ENCODE measurements around the gene NUAK2.

NUAK2 gene

DNA sequence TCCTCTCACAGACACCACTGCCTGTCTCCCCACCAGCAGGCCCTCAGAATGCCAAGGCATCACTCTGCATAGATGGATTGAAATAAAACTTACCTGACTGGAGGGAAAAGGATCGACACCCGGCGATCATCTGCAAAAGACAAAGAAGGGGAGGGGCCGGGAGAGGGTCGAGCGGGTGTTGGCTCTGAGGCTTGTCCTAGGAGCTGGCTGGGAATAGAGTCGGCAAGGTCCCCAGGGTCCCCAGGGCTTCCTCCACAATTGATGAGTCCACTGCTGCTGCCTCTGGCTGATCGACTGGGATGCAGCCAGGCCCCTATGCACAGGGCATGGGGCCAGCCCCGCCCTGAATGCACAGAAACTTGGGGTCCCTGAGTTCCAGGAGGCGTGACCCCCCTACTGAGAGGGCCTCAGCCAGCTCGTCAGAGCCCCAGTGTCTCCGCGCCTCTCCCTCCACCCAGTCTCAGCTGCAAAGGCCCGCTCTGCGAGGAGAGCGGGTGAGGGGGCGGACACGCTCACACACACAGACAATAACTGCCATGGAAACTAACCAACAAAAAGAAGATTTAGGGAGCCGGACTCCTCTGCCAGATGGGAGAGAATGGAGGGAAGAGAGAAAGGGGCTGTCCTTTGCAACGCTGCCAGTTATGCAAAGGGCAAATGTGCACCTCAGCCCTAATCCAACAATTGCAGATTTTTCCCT lies 35.0 kb upstream of the NUAK2 start, which contains the start of gene KLHDC8A:
Gene KLHDC8A, minus strand, starts transcription at position 483 of the 700 bp plus-strand sequence. CDS start 13,318 bp downstream, outside the sequence.
- no peaks in the 10 kb centered on the region for H3K79me2 ChIP-seq (ENCODE audit: insufficient read depth, low read length)
- no peaks in the 10 kb centered on the region for H3K36me3 ChIP-seq (ENCODE audit: insufficient read depth, low read length)
- TF ChIP-seq, protein P1, sequence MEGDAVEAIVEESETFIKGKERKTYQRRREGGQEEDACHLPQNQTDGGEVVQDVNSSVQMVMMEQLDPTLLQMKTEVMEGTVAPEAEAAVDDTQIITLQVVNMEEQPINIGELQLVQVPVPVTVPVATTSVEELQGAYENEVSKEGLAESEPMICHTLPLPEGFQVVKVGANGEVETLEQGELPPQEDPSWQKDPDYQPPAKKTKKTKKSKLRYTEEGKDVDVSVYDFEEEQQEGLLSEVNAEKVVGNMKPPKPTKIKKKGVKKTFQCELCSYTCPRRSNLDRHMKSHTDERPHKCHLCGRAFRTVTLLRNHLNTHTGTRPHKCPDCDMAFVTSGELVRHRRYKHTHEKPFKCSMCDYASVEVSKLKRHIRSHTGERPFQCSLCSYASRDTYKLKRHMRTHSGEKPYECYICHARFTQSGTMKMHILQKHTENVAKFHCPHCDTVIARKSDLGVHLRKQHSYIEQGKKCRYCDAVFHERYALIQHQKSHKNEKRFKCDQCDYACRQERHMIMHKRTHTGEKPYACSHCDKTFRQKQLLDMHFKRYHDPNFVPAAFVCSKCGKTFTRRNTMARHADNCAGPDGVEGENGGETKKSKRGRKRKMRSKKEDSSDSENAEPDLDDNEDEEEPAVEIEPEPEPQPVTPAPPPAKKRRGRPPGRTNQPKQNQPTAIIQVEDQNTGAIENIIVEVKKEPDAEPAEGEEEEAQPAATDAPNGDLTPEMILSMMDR (IDR thresholded peaks at IDR 0.05; ENCODE audit: low read length), result no peak
- no peak for TF ChIP-seq EZH2 (IDR thresholded peaks at IDR 0.05; ENCODE audit: borderline replicate concordance, low read length)
- no peaks in the 10 kb centered on the region; the same call in 1 of the 2 replicates for H3K27me3 ChIP-seq (ENCODE audit: insufficient read depth, low read length)
- no peak within 1 kb of the TSS for H2AFZ ChIP-seq (ENCODE audit: low read length)
- no peaks in the 10 kb centered on the region for H4K20me1 ChIP-seq (ENCODE audit: insufficient read depth, low read length)
- no peak within 1 kb of the TSS for H3K4me2 ChIP-seq (ENCODE audit: low read length)
- no peak within 1 kb of the TSS for H3K4me3 ChIP-seq (ENCODE audit: low read depth, low read length, poor library complexity, severe bottlenecking)
- no peak within 1 kb of the TSS for H3K9ac ChIP-seq (ENCODE audit: low read length)
- H3K4me1 ChIP-seq (ENCODE audit: insufficient read depth, low read length, severe bottlenecking), result no peaks in the 10 kb centered on the region
- H3K9me3 ChIP-seq (ENCODE audit: low read length), result no peaks in the 10 kb centered on the region
- H3K9me2 ChIP-seq (ENCODE audit: low read depth, low read length), result no peaks in the 10 kb centered on the region
- no peaks in the 10 kb centered on the region for H3F3A ChIP-seq (ENCODE audit: insufficient read depth, low read length)
- no peak within 1 kb of the TSS for H3K27ac ChIP-seq (ENCODE audit: low read depth, low read length, poor library complexity, severe bottlenecking)

DNA sequence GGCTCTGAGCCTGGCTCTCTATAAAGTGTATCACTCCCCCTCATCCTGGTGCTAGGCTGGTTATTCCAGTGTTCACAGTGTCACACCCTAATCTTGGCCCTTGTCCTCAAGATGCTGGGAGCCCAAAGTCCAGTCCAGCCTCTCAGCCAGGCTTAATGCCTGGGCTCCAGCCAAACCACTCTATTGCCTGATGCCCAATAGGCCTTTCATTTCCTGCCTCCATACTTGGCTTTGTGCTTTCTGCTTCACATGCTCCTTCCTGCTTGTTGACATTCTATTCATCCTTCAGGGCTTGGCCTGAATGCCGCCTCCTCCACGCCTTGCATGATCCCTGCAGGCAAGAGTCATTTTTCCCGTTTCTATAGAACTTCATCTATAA lies 33.5 kb upstream of the NUAK2 start:
- H3F3A ChIP-seq (ENCODE audit: insufficient read depth, low read length), result no peaks in the 10 kb centered on the region
- no peak overlapping the region for H3K4me3 ChIP-seq (ENCODE audit: low read depth, low read length, poor library complexity, severe bottlenecking)
- H3K36me3 ChIP-seq (ENCODE audit: insufficient read depth, low read length), result no peaks in the 10 kb centered on the region
- peaks cover 5% of the 10 kb centered on the region; the same call in 1 of the 2 replicates for H3K27me3 ChIP-seq (ENCODE audit: insufficient read depth, low read length)
- H3K9ac ChIP-seq (ENCODE audit: low read length), result no peak overlapping the region
- H3K9me3 ChIP-seq (ENCODE audit: low read length), result no peaks in the 10 kb centered on the region
- no peaks in the 10 kb centered on the region for H3K4me1 ChIP-seq (ENCODE audit: insufficient read depth, low read length, severe bottlenecking)
- H4K20me1 ChIP-seq (ENCODE audit: insufficient read depth, low read length), result no peaks in the 10 kb centered on the region
- H3K27ac ChIP-seq (ENCODE audit: low read depth, low read length, poor library complexity, severe bottlenecking), result no peak overlapping the region
- H3K9me2 ChIP-seq (ENCODE audit: low read depth, low read length), result no peaks in the 10 kb centered on the region
- no peak overlapping the region for H2AFZ ChIP-seq (ENCODE audit: low read length)
- H3K4me2 ChIP-seq (ENCODE audit: low read length), result no peak overlapping the region
- no peak for TF ChIP-seq EZH2 (IDR thresholded peaks at IDR 0.05; ENCODE audit: borderline replicate concordance, low read length)
- TF ChIP-seq, protein P1 (IDR thresholded peaks at IDR 0.05; ENCODE audit: low read length), result no peak
- H3K79me2 ChIP-seq (ENCODE audit: insufficient read depth, low read length), result no peaks in the 10 kb centered on the region

DNA sequence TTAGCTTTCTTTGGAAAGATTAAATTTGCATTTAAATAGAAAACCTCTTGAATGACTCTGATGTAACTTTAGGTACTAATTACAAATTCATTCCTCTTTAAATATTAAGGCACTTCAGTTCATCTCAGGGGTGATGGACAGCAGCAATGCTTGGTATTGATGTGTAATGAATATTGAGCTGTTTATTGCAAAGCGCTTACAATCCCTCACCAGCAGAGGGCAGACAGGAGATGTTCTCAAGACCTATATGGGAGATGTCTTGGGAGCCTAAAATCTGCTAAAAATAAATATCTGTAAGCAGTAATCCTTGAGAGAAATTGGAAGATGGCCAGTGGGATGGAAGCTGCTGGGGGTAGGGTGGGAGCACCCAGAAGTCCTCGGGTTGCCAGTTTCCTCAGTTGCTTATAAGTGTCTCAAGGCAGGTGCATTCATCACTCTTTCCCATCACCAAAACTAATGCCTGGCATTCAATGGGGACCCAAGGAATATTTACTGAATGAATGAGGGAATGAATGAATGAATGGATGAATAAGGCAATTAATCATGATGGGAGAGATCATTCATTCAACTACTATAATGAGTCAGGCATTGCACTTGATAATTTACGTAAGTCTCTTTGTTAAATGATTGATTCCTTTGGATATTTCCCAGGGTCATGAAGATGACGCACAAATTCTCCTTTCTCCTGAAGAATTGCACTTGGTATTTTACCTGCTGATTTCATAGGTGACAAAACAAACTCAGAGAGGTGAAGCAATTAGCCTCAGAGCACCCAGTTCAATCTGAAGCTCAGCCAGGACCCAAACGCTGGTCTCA lies 32.9 kb upstream of the NUAK2 start:
- Histone ChIP-seq H3K4me2 (ENCODE audit: low read length) (no peak overlapping the region), H4K20me1 (ENCODE audit: insufficient read depth, low read length) (no peaks in the 10 kb centered on the region), H3K9me2 (ENCODE audit: low read depth, low read length) (no peaks in the 10 kb centered on the region), H3K4me3 (ENCODE audit: low read depth, low read length, poor library complexity, severe bottlenecking) (no peak overlapping the region), H3F3A (ENCODE audit: insufficient read depth, low read length) (no peaks in the 10 kb centered on the region), H3K27me3 (ENCODE audit: insufficient read depth, low read length) (peaks cover 5% of the 10 kb centered on the region; the same call in 1 of the 2 replicates), H3K4me1 (ENCODE audit: insufficient read depth, low read length, severe bottlenecking) (no peaks in the 10 kb centered on the region), H3K79me2 (ENCODE audit: insufficient read depth, low read length) (no peaks in the 10 kb centered on the region), H2AFZ (ENCODE audit: low read length) (no peak overlapping the region), H3K9ac (ENCODE audit: low read length) (no peak overlapping the region), H3K27ac (ENCODE audit: low read depth, low read length, poor library complexity, severe bottlenecking) (no peak overlapping the region), H3K36me3 (ENCODE audit: insufficient read depth, low read length) (no peaks in the 10 kb centered on the region), H3K9me3 (ENCODE audit: low read length) (no peaks in the 10 kb centered on the region)
- TF ChIP-seq, protein P1 (IDR thresholded peaks at IDR 0.05; ENCODE audit: low read length), result peak; percentile 86
- TF ChIP-seq EZH2 (IDR thresholded peaks at IDR 0.05; ENCODE audit: borderline replicate concordance, low read length), result no peak

Measured in OCI-LY1 (cell line).